Osteocyte (in vitro differentiated cells): ENCODE results near the gene C1orf167. TPM values are rescaled to one million over a fixed set of nuclear protein-coding genes. Genes with fewer than 3 reads are reported as not detected.

Experiments
- DNase-seq: peaks from one replicate; pipeline ENCODE4 v3.0.0; 2021; ENCODE audit warnings: mixed read lengths; ENCODE audit not compliant: unreplicated experiment; ENCODE audit errors: extremely low spot score
- H3K27ac Mint-ChIP-seq: one replicate; pipeline ENCODE4 v1.8.0; 2021; ENCODE audit warnings: mild to moderate bottlenecking, mixed read lengths; ENCODE audit not compliant: unreplicated experiment
- H3K27me3 Mint-ChIP-seq: one replicate; pipeline ENCODE4 v1.8.0; 2021; ENCODE audit warnings: mixed read lengths; ENCODE audit not compliant: unreplicated experiment
- H3K36me3 Mint-ChIP-seq: one replicate; pipeline ENCODE4 v1.8.0; 2021; ENCODE audit warnings: mixed read lengths; ENCODE audit not compliant: unreplicated experiment
- H3K4me1 Mint-ChIP-seq: one replicate; pipeline ENCODE4 v1.8.0; 2021; ENCODE audit warnings: mixed read lengths; ENCODE audit not compliant: unreplicated experiment
- H3K4me3 Mint-ChIP-seq: one replicate; pipeline ENCODE4 v1.8.0; 2021; ENCODE audit warnings: mild to moderate bottlenecking, moderate library complexity, mixed read lengths; ENCODE audit not compliant: unreplicated experiment
- H3K9me3 Mint-ChIP-seq: one replicate; pipeline ENCODE4 v1.8.0; 2021; ENCODE audit warnings: mixed read lengths; ENCODE audit not compliant: unreplicated experiment
- total RNA-seq: library from RNA; stranded (reverse); gene quantifications from 2 replicates; pipeline ENCODE4 v1.2.1, GENCODE V29; 2021
- TF ChIP-seq, protein P1 (sequence below): fragments of 200-600 bp; sonication (generic); IDR thresholded peaks from 2 replicates; pipeline ENCODE4 v1.5.0; 2021; ENCODE audit warnings: antibody characterized with exemption, mild to moderate bottlenecking, moderate library complexity

C1orf167 gene
- total RNA-seq, 1 donor from 2014 or later: not detected

DNA sequence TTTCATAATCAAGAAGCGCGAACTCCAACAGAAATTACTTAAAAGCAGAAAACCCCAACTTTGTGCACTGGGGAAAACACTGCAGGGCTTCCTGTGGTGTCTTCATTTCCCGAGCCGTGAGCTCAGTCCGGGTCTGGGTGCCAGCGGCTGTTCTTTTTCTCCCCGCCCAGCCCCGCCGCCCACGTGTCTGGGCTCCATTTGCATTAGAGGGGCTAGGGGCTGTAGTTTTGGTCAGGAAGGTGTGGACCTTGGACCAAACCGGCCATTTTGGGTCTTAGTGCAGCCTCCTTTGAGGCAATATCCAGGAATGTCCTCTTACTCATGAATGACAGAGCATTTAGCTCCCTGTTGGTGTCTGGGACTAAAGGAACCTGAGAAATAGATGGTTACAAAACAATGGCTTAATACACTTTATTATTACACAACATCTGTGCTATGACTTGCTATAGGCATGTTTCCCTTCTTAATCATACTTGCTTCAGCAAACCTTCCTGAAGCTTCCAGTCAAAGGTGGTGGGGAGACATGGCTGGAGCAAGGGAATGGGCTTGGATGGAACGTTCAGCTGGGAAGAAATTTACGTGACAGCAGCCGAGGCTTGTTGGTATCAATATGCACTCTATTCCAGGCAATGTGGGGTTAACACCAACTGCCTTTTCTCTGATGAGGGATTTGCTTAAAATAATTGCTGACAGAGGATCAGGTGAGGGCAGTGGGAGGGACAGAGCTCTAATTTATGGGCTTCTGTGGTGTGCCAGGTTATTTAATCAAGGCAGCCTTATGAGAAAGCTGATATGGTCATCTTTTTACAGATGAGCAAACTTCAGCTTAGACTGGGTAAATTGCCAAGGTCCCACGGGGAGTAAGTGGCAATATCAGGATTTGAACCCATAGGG is 25.0 kb upstream of the C1orf167 start:
- Mint-ChIP-seq H3K4me3 (peak overlapping the region; percentile 96), H3K27ac (peak overlapping the region; percentile 56), H3K36me3 (no peaks in the 10 kb centered on the region), H3K4me1 (peaks cover 8% of the 10 kb centered on the region), H3K27me3 (no peaks in the 10 kb centered on the region), H3K9me3 (no peaks in the 10 kb centered on the region)
- DNase-seq: no peak
- TF ChIP-seq, protein P1, sequence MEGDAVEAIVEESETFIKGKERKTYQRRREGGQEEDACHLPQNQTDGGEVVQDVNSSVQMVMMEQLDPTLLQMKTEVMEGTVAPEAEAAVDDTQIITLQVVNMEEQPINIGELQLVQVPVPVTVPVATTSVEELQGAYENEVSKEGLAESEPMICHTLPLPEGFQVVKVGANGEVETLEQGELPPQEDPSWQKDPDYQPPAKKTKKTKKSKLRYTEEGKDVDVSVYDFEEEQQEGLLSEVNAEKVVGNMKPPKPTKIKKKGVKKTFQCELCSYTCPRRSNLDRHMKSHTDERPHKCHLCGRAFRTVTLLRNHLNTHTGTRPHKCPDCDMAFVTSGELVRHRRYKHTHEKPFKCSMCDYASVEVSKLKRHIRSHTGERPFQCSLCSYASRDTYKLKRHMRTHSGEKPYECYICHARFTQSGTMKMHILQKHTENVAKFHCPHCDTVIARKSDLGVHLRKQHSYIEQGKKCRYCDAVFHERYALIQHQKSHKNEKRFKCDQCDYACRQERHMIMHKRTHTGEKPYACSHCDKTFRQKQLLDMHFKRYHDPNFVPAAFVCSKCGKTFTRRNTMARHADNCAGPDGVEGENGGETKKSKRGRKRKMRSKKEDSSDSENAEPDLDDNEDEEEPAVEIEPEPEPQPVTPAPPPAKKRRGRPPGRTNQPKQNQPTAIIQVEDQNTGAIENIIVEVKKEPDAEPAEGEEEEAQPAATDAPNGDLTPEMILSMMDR: no peak

DNA sequence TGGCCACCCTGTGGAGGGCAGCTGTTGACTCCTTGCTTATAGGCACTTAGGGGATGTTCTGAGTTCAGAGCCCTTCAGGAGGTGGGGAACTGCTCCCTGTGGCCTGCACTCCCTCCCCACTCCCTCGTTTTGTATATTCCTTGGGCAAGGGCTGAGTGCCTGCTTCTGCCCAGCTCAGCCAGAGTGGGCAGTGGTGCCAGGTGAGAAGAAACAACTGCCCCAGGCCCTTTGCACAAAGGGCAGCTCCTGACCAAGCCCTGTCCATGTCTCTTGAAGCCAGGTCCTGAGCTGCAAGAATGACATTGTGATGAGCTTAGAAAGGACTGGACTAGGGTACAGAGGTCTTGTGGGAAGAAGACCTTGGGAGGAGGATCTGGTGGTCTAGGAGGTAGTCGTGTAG is 23.9 kb upstream of the C1orf167 start:
- no peak for DNase-seq
- TF ChIP-seq, protein P1: no peak
- H3K36me3 Mint-ChIP-seq: no peaks in the 10 kb centered on the region
- no peaks in the 10 kb centered on the region for H3K9me3 Mint-ChIP-seq
- no peak overlapping the region for H3K27ac Mint-ChIP-seq
- no peaks in the 10 kb centered on the region for H3K27me3 Mint-ChIP-seq
- peaks cover 9% of the 10 kb centered on the region for H3K4me1 Mint-ChIP-seq
- no peak overlapping the region for H3K4me3 Mint-ChIP-seq

DNA sequence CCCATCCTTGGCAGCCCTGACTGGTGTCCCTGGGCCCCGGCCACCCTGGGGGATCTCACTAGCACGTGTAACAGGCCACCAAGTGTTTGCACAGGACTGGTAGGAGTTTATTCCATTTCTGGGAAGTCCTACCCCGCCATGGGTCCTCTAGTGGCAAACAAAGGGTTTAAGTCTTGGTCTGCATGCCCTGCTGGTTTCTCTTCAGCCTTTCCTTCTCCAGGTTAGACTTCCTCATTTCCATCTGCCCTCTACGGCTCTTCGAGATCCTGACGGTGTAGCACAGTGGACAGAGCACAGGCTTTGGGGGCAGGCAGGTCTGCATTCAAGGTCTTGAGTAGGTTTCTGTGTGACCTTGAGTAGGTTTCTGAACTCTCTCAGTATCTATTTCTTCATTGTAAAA is 23.2 kb upstream of the C1orf167 start:
- TF ChIP-seq, protein P1: no peak
- Mint-ChIP-seq H3K27me3 (no peaks in the 10 kb centered on the region), H3K27ac (no peak overlapping the region), H3K9me3 (no peaks in the 10 kb centered on the region), H3K4me1 (peaks cover 9% of the 10 kb centered on the region), H3K36me3 (no peaks in the 10 kb centered on the region), H3K4me3 (no peak overlapping the region)
- no peak for DNase-seq

DNA sequence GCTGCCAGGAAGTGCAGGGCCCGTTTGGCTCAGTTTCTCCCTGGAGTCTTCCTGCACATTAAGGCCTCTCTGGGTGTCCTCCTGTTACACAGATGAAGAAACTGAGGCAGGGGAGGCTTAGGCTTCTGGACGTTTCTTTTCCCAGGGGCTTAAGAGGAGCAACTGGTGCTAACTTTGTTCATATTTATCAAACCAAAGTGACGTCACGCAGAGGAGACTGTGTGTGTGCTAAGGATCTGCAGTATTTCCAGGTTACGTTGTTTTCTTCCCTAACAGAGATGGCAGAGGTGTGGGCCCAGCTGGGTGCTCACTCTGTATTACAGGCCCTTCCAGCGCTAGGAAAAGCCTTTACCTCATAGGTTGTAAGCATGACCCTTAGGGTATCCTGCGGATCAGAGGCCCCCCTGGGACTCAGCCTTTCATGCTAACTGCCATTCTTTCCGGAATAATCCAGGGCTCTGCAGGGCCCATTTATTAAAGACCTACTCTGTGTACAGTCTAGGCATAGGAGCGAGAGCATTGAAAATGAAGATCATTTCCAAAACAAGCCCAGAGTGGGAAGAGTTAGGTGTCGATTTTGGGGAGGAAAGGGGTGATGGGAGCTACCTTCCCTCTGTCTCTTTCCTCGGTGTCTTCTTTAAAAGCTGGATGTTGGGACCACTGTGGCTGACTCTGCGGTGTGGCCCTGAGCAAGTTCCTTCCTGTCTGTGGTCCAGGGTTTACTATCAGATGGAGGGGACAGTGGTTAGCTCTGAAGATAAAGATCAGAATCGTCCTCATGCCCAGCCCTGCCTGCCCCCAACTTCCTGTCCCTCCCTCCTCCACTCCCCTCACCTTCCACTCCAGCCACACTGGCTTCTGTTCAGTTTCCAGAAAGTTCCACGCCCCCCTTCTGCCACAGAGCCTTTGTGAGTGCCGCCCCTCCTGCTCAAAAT is 21.5 kb upstream of the C1orf167 start:
- no peak overlapping the region for H3K27ac Mint-ChIP-seq
- H3K4me3 Mint-ChIP-seq: no peak overlapping the region
- H3K36me3 Mint-ChIP-seq: no peaks in the 10 kb centered on the region
- no peaks in the 10 kb centered on the region for H3K9me3 Mint-ChIP-seq
- no peaks in the 10 kb centered on the region for H3K27me3 Mint-ChIP-seq
- no peak for DNase-seq
- H3K4me1 Mint-ChIP-seq: peaks cover 9% of the 10 kb centered on the region
- TF ChIP-seq, protein P1: no peak

DNA sequence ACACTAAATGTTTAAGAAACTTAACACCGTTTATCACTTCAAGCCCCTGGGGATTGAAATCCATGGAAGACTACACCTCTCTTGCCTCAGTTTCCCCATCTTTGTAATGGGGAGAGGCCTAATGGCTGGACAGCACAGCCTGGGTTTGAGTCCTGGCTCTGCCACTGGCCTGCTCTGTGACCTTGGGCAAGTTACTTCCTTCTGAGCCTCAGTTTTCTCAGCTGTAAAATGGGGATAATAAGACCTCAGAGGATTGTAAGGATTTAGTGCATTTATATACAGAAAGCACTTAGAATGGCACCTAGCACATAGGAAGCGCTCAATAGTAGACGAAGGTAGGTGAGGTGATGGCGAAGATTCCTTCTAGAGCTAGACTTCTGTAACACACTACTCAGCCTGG is 20.5 kb upstream of the C1orf167 start:
- TF ChIP-seq, protein P1: no peak
- Mint-ChIP-seq H3K27ac (no peak overlapping the region), H3K27me3 (no peaks in the 10 kb centered on the region), H3K4me1 (peaks cover 9% of the 10 kb centered on the region), H3K9me3 (no peaks in the 10 kb centered on the region), H3K36me3 (no peaks in the 10 kb centered on the region), H3K4me3 (no peak overlapping the region)
- no peak for DNase-seq
